ENCODE measurements around the gene FEN1.

The FEN1 gene

GRCh38 chr11:61817471-61818202, 24.9 kb downstream of the FEN1 start:
- no peak for DNase-seq (ENCODE audit: low spot score)

DNA sequence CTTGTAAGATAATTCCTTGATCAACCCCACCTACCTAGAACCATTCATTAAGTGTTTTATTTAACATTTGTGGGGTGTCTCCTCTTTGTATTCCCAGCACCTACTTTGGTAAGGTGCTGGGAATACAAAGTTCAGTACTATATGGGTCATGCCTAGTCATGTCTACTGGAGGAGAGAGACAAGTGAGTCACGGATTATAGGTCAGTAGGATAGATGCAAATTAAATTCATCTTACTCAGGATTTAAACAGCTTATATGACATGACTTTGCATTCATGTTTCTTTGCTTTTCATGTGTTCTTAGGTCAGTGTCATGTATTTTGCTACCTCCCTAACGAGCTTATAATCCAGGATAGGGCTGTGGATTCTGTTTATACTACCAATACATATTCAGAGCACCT, 27.5 kb downstream of the FEN1 start:
- DNase-seq (ENCODE audit: low spot score), result no peak

GRCh38 chr11:61826930-61827570, 34.3 kb downstream of the FEN1 start:
- DNase-seq (ENCODE audit: low spot score), result peak; percentile 74

GRCh38 chr11:61827571-61828378, 35.1 kb downstream of the FEN1 start, which contains the start of gene FADS2:
Gene FADS2 (plus strand): TSS chr11:61828300. CDS start chr11:61828391, 91 bp downstream.
- peak; percentile 98 for DNase-seq (ENCODE audit: low spot score)

DNA sequence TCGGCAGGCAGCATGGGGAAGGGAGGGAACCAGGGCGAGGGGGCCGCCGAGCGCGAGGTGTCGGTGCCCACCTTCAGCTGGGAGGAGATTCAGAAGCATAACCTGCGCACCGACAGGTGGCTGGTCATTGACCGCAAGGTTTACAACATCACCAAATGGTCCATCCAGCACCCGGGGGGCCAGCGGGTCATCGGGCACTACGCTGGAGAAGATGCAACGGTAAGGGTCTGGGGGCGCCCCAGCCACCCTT, 35.6 kb downstream of the FEN1 start:
- DNase-seq (ENCODE audit: low spot score), result no peak

- peak; percentile 75 for DNase-seq (ENCODE audit: low spot score)
Measured at GRCh38 chr11:61828629-61829407, 36.1 kb downstream of the FEN1 start.

DNA sequence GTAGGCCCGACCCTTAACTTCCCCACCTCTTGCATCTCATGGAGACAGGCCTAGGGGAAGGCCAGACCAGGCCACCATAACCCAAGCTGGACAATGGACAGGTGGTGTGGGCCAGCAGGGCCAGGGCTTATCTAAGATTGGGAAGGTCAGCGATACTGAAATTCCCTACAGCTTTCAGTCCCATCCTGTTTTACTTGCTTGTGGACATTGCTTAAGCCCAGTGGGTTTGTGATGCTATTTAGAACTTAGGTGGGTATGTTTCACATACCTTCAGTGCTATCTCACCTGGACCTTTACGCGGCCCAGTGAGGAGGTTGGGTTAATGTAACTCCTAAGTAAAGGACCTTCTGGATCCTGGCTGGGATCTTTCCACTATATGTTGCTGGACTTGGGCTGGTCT, 37.1 kb downstream of the FEN1 start:
- DNase-seq (ENCODE audit: low spot score), result no peak

DNA sequence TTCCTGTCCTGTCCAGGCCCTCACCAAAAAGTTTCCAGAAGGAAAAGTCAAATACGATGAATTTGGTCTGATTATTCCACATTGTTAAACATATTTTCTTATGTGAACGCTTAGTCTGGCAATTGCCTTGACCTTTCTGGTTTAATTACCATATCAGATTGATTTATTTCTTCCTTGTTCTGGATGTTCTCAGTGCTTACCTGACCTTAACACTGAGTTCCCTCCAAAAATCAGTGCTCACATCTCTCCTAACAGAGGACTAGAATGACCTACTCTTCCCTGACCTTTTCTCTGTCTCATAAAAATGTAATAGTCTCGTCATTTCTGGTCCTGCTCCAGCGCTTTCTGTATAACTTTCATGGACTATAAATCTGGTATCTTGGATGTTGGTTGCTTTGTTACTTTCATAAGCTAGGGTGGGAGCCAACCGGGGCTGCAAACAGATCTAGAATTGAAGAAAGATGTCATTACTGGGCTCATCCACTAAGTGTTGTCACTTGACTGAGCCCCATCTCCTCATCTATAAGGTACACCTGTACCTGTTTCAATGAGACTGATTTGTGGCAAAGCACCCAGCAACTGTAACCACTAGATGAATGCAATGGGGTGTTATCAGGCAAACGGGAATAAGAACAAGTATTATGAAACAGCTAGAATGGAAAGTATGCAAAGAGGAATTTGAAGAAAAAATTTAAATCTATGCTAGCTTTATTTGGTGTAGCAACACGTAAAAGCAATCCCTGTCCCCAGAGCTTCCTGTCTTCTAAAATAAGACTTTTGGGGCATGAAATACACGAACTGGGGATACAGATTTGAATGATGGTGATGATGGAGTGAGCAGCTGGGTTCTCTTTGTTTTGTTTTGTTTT, 37.8 kb downstream of the FEN1 start:
- no peak for DNase-seq (ENCODE audit: low spot score)

GRCh38 chr11:61832207-61832606, 39.5 kb downstream of the FEN1 start:
- DNase-seq (ENCODE audit: low spot score), result no peak

GRCh38 chr11:61832754-61833153, 40.0 kb downstream of the FEN1 start:
- DNase-seq (ENCODE audit: low spot score), result no peak

DNA sequence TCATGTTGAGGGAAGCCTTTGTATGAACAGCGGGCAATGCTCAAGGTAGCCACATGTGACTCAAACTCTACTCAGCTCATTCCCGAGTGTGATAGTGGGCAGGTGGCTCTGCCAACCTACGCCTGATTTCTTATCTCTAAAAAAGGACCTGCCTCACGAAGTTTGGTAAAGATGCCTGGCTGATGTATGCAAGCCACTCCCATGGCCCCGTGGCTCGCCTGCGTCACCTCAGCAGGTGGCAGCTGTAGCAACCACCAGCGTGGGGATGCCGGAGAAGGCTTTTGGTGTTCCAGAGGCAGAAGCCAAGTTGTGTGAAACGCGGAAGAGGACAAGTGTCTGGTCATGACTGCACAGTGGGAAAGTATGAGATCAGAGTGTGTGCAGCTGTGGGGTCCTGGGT, 40.8 kb downstream of the FEN1 start:
- no peak for DNase-seq (ENCODE audit: low spot score)

GRCh38 chr11:61833926-61834277, 41.2 kb downstream of the FEN1 start:
- DNase-seq (ENCODE audit: low spot score), result no peak

DNA sequence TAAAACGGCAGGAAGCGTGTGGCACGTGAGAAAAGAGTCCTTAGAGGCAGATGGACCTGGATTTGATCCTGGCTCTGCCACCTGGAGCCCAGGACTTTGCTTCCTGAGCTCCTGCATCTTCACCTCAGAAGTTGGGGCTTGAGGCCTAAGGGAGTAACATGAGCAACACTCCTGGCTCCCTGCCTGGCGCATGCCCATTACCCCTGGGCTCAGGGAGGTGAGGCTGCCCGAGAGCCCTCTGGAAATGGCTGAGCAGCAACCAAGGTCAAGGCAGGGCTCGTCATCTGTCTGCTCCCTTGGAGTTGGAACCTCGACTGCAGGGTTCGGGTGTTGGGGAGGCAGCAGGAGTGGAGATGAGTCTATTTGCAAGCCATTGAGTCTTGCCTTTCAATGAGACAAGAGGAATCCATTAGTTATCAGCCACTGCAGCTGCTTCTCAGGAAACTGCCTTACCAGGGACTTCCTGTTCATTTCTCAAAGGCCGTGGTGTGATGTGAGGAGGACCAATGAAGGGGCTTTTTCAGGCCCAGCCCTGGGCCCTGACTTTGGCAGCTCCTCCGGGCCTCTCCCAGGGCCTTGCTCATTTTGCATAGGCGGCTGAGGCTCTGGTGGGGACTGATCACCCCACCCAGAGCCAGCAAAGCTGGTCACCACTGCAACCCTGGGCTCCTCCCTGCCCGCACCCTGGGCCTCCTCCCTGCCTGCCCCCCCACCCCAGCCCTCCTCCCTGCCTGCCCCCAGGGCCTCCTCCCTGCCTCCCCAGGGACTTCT, 41.8 kb downstream of the FEN1 start:
- DNase-seq (ENCODE audit: low spot score), result peak; percentile 72

GRCh38 chr11:61836193-61836592, 43.5 kb downstream of the FEN1 start:
- DNase-seq (ENCODE audit: low spot score), result no peak

GRCh38 chr11:61837411-61838005, 44.8 kb downstream of the FEN1 start:
- no peak for DNase-seq (ENCODE audit: low spot score)

- DNase-seq (ENCODE audit: low spot score), result no peak
Measured at GRCh38 chr11:61838501-61838900, 45.8 kb downstream of the FEN1 start.

- no peak for DNase-seq (ENCODE audit: low spot score)
Measured at GRCh38 chr11:61838921-61839320, 46.2 kb downstream of the FEN1 start.

- no peak for DNase-seq (ENCODE audit: low spot score)
Measured at GRCh38 chr11:61839742-61840141, 47.0 kb downstream of the FEN1 start.

DNA sequence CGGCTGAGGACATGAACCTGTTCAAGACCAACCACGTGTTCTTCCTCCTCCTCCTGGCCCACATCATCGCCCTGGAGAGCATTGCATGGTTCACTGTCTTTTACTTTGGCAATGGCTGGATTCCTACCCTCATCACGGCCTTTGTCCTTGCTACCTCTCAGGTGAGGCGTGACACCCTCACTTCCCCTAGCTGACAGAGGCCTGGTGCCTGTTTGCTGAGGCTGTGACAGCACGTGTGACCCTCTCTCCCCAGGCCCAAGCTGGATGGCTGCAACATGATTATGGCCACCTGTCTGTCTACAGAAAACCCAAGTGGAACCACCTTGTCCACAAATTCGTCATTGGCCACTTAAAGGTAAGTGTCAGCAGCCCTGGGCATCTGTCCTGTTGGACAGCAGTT, 47.7 kb downstream of the FEN1 start:
- DNase-seq (ENCODE audit: low spot score), result no peak

Data from left forelimb (tissue), 1 donor.